Parathyroid adenoma (tissue), 2 donors: ENCODE results near the gene UBAP1L.

ENCODE experiments used
- H2AFZ ChIP-seq: fragments of 300-600 bp; sonication (generic); one replicate; pipeline ENCODE4 v1.7.0; 2017; ENCODE audit warnings: antibody characterized with exemption, mild to moderate bottlenecking
- H3K27ac ChIP-seq: fragments of 300-600 bp; sonication (generic); one replicate; pipeline ENCODE4 v1.7.0; 2017
- H3K27me3 ChIP-seq: fragments of 300-600 bp; sonication (generic); one replicate; pipeline ENCODE4 v1.7.0; 2017; ENCODE audit warnings: low read length; ENCODE audit not compliant: control insufficient read depth, insufficient read depth
- H3K36me3 ChIP-seq: fragments of 300-600 bp; sonication (generic); one replicate; pipeline ENCODE4 v1.7.0; 2017; ENCODE audit warnings: low read length; ENCODE audit not compliant: control insufficient read depth, insufficient read depth
- H3K4me1 ChIP-seq: fragments of 300-600 bp; sonication (generic); one replicate; pipeline ENCODE4 v1.7.0; 2017; ENCODE audit warnings: control low read depth
- H3K4me2 ChIP-seq: fragments of 300-600 bp; sonication (generic); one replicate; pipeline ENCODE4 v1.7.0; 2017; ENCODE audit warnings: low read length
- H3K4me3 ChIP-seq: fragments of 300-600 bp; sonication (generic); one replicate; pipeline ENCODE4 v1.7.0; 2017; ENCODE audit warnings: low read depth, low read length
- H3K79me2 ChIP-seq: fragments of 300-600 bp; sonication (generic); one replicate; pipeline ENCODE4 v1.7.0; 2017; ENCODE audit warnings: control low read depth
- H3K9ac ChIP-seq: fragments of 300-600 bp; sonication (generic); one replicate; pipeline ENCODE4 v1.7.0; 2017; ENCODE audit warnings: mild to moderate bottlenecking
- H3K9me3 ChIP-seq: fragments of 300-600 bp; sonication (generic); one replicate; pipeline ENCODE4 v1.7.0; 2017; ENCODE audit warnings: low read length; ENCODE audit not compliant: control insufficient read depth
- CTCF ChIP-seq: fragments of 300-600 bp; sonication (generic); IDR thresholded peaks from one replicate; pipeline ENCODE4 v1.7.0; 2017; ENCODE audit warnings: antibody characterized with exemption, mild to moderate bottlenecking
- donor health status: primary hyperparathyroidism.

UBAP1L gene

GRCh38 chr15:65042776-65043327 lies 72.1 kb downstream of the UBAP1L start:
- H3K4me2 ChIP-seq = no peak overlapping the region
- no peaks in the 10 kb centered on the region for H3K27me3 ChIP-seq
- no peak overlapping the region for H2AFZ ChIP-seq
- H3K9me3 ChIP-seq = no peaks in the 10 kb centered on the region
- H3K79me2 ChIP-seq = no peaks in the 10 kb centered on the region
- no peaks in the 10 kb centered on the region for H3K4me1 ChIP-seq
- H3K4me3 ChIP-seq = no peak overlapping the region
- H3K9ac ChIP-seq = no peak overlapping the region
- no peaks in the 10 kb centered on the region for H3K36me3 ChIP-seq
- H3K27ac ChIP-seq = no peak overlapping the region
- no peak for TF ChIP-seq CTCF
